ENCODE data around the gene INPP4B. TPM values are rescaled to one million over a fixed set of nuclear protein-coding genes. Genes with fewer than 3 reads are reported as not detected.

INPP4B gene
- total RNA-seq, 1 experiment from 2014 or later, result 0.07 TPM

- Histone ChIP-seq H3K56ac (ENCODE audit: insufficient read length, low read depth, low read length) (no peak overlapping the region), H4K91ac (ENCODE audit: insufficient read length, low read depth, low read length) (no peak overlapping the region)
Measured at GRCh38 chr4:142334931-142335330, 511.2 kb downstream of the INPP4B start.

More at GRCh38 chr4:142334931-142335330, 511.2 kb downstream of the INPP4B start:
- H3K79me2 ChIP-seq (ENCODE audit: insufficient read depth, low read length), result no peaks in the 10 kb centered on the region
- no peak for DNase-seq
- H2AFZ ChIP-seq (ENCODE audit: low read length), result no peak overlapping the region
- H3K9me3 Mint-ChIP-seq, result peaks cover 0 to 4% of the 10 kb centered on the region in 2 experiments; a peak in 3 of 5 replicates
- peaks cover 0 to 6% of the 10 kb centered on the region in 2 experiments; a peak in 1 of 4 replicates for H3K4me1 Mint-ChIP-seq
- no peak overlapping the region for H3K27ac Mint-ChIP-seq
- no peak overlapping the region for H3K14ac ChIP-seq (ENCODE audit: insufficient read depth, low read length)
- H4K8ac ChIP-seq (replicated peaks; ENCODE audit: insufficient read length, low read depth, low read length), result no peak overlapping the region
- H3K18ac ChIP-seq (ENCODE audit: insufficient read length, low read depth, low read length), result no peak overlapping the region
- H2BK12ac ChIP-seq (ENCODE audit: insufficient read length, low read depth, low read length), result no peak overlapping the region
- no peak overlapping the region for H2AK5ac ChIP-seq (ENCODE audit: insufficient read length, low read length)
- no peak for TF ChIP-seq CTCF (conservative IDR thresholded peaks at IDR 0.05)
- no peak overlapping the region for H4K5ac ChIP-seq (ENCODE audit: insufficient read length, low read depth, low read length)
- no peak overlapping the region for H3K4ac ChIP-seq (ENCODE audit: low read depth, low read length)
- H3K9ac ChIP-seq (ENCODE audit: extremely low read depth, insufficient read length, low read length), result no peak overlapping the region
- no peaks in the 10 kb centered on the region for H3K4me1 ChIP-seq (ENCODE audit: insufficient read depth, low read length)
- H3K27me3 Mint-ChIP-seq (ENCODE audit: low read depth), result no peaks in the 10 kb centered on the region
- H3K79me1 ChIP-seq (ENCODE audit: insufficient read depth, low read depth, low read length, poor library complexity, severe bottlenecking), result no peaks in the 10 kb centered on the region
- H3T11ph ChIP-seq (ENCODE audit: low read length), result no peak overlapping the region
- peaks cover 0 to 7% (median 0%) of the 10 kb centered on the region in 3 experiments; a peak in 1 of 7 replicates for H3K36me3 Mint-ChIP-seq (ENCODE audit: insufficient read depth in 1 of 3, low read depth in 3 of 3)
- H2BK120ac ChIP-seq (ENCODE audit: low read depth, low read length, poor library complexity, severe bottlenecking), result no peak overlapping the region
- no peak overlapping the region for H3K4me2 ChIP-seq (ENCODE audit: insufficient read depth, insufficient read length, low read length)
- H3K4me3 Mint-ChIP-seq, result no peak overlapping the region
- H3K9me3 ChIP-seq (ENCODE audit: control insufficient read depth, low read depth, low read length), result no peaks in the 10 kb centered on the region
- H4K20me1 ChIP-seq (ENCODE audit: control insufficient read depth, insufficient read depth, insufficient read length), result no peaks in the 10 kb centered on the region
- no peak overlapping the region for H2BK20ac ChIP-seq (ENCODE audit: low read depth, low read length, poor library complexity, severe bottlenecking)
- H3K23ac ChIP-seq (ENCODE audit: insufficient read length, low read depth, low read length), result no peak overlapping the region
- H2BK5ac ChIP-seq (ENCODE audit: insufficient read length, low read length), result no peak overlapping the region
- no peaks in the 10 kb centered on the region for H3K23me2 ChIP-seq (ENCODE audit: insufficient read length, low read depth, low read length, poor library complexity, severe bottlenecking)
- no peak overlapping the region for H2BK15ac ChIP-seq (ENCODE audit: low read depth, low read length)
- H3K27me3 ChIP-seq (ENCODE audit: insufficient read depth, low read length), result no peaks in the 10 kb centered on the region
- H3K27ac ChIP-seq (ENCODE audit: insufficient read length, low read depth, low read length), result no peak overlapping the region

All from H9 (cell line).